Muscle layer of duodenum (tissue), 2 donors: ENCODE measurements around the gene TCF20.

Source experiments
- H3K27ac ChIP-seq: one replicate; pipeline ENCODE4 v1.7.0; 2013; ENCODE audit warnings: mild to moderate bottlenecking, low read length
- H3K27me3 ChIP-seq: one replicate; pipeline ENCODE4 v1.7.0; 2013; ENCODE audit warnings: low read depth, mild to moderate bottlenecking, control low read depth, low read length
- H3K36me3 ChIP-seq, 2 donors: one replicate each; pipeline ENCODE4 v1.7.0; 2013; ENCODE audit warnings: low read length in 2 of 2, control low read depth in 1 of 2, mild to moderate bottlenecking in 1 of 2; ENCODE audit not compliant: insufficient read depth in 2 of 2, control insufficient read depth in 1 of 2
- H3K4me1 ChIP-seq, 2 donors: one replicate each; pipeline ENCODE4 v1.7.0; 2013; ENCODE audit warnings: low read length in 2 of 2, mild to moderate bottlenecking in 2 of 2, control low read depth in 1 of 2, moderate library complexity in 1 of 2; ENCODE audit not compliant: insufficient read depth in 2 of 2, control insufficient read depth in 1 of 2
- H3K4me3 ChIP-seq, 2 donors: one replicate each; pipeline ENCODE4 v1.7.0; 2013; ENCODE audit warnings: low read length in 2 of 2, low read depth in 1 of 2, mild to moderate bottlenecking in 1 of 2
- H3K9me3 ChIP-seq, 2 donors: one replicate each; pipeline ENCODE4 v1.7.0; 2013; ENCODE audit warnings: low read length in 2 of 2, control low read depth in 1 of 2, mild to moderate bottlenecking in 1 of 2; ENCODE audit not compliant: control insufficient read depth in 1 of 2
- donor health status: healthy.

The TCF20 gene

DNA sequence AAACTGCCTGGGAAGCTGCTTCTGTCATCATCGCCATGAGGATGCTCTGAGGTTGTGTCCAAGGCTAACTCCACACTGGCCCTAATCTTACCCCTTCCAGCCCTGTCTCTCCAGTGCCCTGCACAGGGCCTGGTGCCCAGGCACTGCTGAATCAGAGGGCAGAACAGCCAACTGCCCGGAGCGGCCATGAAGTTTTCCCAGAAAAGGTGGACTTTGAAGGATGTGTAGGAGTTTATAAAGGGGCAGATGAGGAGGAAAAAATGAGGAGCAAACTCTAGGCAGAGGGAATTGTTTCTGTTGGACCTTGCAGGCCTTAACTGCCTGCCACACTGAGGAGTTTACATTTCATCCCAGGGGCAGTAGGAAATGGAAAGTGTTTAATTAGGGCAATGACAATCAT is 39.4 kb upstream of the TCF20 start:
- no peaks in the 10 kb centered on the region for H3K27me3 ChIP-seq
- no peak overlapping the region for H3K4me3 ChIP-seq
- H3K4me1 ChIP-seq: peaks cover 4 to 10% of the 10 kb centered on the region in 2 donors
- no peak overlapping the region for H3K27ac ChIP-seq
- no peaks in the 10 kb centered on the region for H3K36me3 ChIP-seq
- H3K9me3 ChIP-seq: no peaks in the 10 kb centered on the region

DNA sequence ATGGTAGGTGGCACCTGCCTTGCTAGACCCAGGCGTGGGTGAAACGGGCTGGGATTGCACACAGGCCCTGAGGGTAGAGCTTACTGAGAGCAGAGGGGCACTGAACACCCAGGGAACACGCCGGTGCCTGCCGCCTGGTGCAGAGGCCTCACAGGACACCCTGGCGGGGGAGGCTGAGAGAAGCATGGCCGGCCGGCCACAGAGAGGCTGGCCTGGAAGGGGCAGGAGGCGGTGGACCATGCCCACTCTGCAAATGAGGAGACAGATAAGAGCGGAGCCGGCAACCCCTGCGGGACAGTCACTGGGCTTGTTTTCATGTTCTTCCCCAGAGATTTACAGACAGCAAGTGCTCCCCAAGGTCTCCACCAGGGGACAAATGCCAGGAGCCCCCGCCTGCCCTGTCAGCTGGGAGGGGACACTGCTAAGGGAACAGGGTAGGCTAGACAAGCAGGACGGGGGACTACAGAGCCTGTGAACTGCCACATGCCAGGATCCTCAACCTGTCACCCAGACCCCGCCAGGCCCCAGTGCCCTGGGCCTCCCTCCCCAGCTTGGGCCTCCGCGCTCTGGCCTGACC is 38.5 kb upstream of the TCF20 start:
- no peaks in the 10 kb centered on the region for H3K9me3 ChIP-seq
- peaks cover 1 to 3% of the 10 kb centered on the region in 2 donors for H3K4me1 ChIP-seq

DNA sequence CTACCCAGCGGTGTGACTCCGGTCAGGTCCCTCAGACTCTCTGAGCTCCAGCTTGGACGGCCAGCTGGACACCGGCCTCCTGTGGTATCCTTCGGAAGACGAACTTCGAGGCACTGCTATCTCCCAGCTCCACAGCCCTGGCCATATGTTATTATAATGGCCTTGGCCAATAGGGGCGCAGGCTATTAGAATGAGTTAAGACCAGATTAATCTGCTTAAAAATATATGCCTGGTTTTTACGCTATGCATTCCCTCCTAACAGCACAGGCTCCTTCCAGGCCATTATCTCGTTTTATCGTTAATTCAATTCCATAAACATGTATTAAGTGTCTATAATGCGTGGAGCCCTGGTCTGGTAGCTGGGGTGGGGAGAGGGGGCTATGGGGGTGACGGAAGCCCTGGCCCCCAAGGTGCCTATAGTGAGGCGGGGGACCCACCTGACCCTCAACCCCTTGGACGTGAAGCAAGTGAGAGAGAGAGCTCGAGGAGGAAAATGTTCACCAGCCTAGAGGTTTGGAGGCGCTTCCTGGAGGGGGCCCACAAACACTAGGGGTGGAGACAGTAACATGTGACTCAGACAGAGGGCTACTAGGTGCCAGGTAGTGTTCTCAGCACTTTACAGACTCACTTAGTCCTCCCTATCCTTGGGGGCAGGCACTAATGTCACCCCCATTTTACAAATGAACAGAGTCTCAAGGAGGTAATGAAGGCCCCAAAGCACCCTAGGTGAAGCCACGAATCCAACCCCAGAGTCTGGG is 37.5 kb upstream of the TCF20 start:
- Histone ChIP-seq H3K4me3 (no peak overlapping the region), H3K9me3 (no peaks in the 10 kb centered on the region), H3K36me3 (no peaks in the 10 kb centered on the region), H3K27me3 (no peaks in the 10 kb centered on the region), H3K27ac (no peak overlapping the region), H3K4me1 (no peaks in the 10 kb centered on the region)

More for the DNA sequence above, 38.5 kb upstream of the TCF20 start:
- Histone ChIP-seq H3K27ac (no peak overlapping the region), H3K27me3 (no peaks in the 10 kb centered on the region), H3K4me3 (no peak overlapping the region), H3K36me3 (no peaks in the 10 kb centered on the region)

DNA sequence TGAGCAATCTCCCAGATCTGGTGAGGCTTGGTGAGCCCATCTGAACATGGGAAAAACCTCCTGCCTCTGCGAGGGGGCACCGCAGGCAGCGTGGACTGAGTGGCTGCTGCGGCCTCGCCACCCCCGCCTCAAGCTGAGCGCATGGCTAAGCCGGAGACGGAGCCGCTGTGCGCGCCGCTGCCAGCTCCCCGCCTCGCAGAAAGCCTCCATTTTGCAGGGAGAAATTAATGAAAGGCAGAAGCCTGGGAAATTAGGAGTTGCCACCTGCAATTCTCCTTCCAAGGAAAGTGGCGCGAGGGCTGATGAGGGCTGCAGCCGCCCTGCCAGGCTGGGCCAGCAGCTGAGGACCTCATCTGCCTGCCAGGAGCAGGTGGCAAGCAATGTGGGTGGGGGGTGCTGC is 35.6 kb upstream of the TCF20 start:
- Histone ChIP-seq H3K4me3 (no peak overlapping the region), H3K9me3 (no peaks in the 10 kb centered on the region), H3K4me1 (peaks cover 6% of the 10 kb centered on the region in 2 donors), H3K36me3 (no peaks in the 10 kb centered on the region), H3K27ac (no peak overlapping the region), H3K27me3 (no peaks in the 10 kb centered on the region)

DNA sequence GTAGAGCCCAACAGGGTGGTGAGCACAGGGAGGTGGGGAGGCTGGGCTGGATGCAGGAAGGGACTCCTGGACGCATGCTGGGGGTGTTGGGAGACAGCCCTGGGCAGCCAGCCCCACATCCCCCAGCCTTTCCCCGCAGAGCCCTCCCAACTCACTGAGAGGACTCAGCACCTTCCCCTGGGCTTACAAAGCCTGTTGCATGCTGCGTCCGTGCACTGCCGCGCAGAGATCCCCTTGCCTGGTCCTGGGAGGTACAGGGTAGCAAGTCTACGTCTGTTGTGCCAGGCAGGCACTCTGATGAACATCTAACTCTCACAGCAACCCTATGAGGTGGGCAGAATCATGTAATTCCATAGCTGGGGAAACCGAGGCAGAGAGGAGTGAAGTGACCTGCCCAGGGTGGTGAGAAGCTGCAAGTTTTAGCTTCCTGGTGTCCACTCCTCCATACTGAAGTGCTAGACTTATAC is 33.9 kb upstream of the TCF20 start:
- Histone ChIP-seq H3K4me3 (no peak overlapping the region), H3K27me3 (no peaks in the 10 kb centered on the region), H3K27ac (no peak overlapping the region), H3K36me3 (no peaks in the 10 kb centered on the region), H3K4me1 (peaks cover 16 to 21% of the 10 kb centered on the region in 2 donors), H3K9me3 (no peaks in the 10 kb centered on the region)

DNA sequence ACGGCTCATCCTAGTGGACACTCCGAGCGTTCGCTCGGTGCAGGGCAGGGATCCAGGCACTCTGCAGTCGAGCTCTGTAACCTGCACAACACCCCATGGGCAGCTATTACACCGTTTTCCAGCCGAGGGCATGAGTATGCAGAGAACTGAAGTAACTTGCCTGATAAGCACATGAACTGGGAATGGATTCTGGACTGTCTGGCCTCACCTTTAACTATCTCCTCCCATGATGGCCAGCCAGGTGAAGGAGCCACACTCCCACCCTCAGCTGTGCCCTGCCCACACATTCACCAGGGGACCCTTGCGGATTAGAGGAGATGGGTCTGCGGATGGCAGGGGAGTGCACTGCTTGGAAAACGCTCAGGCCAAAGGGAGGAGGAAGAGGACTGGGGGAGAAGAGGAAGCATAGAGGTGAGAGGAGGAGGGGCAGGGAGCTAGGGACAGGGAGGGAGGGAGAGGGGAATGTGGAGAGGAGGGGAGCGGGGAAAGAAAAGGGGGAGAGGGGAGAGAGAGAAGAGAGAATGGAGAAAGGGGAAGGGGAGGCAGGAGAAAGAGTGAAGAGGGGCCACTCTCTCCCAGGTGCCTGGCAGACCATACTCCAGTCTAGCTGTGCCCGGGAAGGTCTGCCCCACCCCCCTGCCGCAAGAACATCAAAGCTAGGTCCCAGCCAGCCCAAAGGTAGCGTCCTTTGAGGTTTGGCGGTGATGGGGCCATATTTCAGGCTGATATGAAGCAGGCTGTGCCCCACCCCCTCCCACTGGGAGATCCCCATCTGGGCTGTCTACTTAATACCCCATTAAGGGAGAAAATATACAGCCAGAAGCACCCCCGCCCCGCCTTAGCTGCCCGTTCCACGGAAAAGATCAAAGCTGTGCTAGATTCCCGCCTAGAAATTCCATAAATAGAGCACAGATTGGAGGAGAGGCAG is 33.2 kb upstream of the TCF20 start:
- H3K4me3 ChIP-seq: no peak overlapping the region
- H3K9me3 ChIP-seq: no peaks in the 10 kb centered on the region
- H3K36me3 ChIP-seq: no peaks in the 10 kb centered on the region
- H3K4me1 ChIP-seq: peaks cover 16 to 23% of the 10 kb centered on the region in 2 donors
- H3K27ac ChIP-seq: no peak overlapping the region
- no peaks in the 10 kb centered on the region for H3K27me3 ChIP-seq

DNA sequence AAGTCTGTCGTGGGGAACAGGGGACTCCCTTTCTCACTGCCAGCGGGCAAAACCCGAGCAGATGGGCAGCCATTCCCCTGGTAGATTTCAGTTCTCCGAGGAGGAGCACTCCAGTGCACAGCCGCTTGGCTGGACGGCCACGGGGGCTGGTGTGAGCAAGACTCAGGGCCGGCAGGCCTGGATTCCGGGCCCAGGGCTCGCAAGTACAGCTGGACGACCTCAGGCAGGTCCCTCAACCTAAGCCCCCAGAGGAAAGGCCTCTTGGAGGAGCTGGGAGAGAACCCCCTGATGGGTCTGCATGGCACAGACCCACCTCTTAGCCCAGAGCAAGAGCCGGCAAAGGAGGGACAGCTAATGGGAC is 31.3 kb upstream of the TCF20 start:
- Histone ChIP-seq H3K36me3 (no peaks in the 10 kb centered on the region), H3K27ac (no peak overlapping the region), H3K4me3 (no peak overlapping the region), H3K4me1 (peaks cover 16 to 23% of the 10 kb centered on the region in 2 donors), H3K9me3 (no peaks in the 10 kb centered on the region), H3K27me3 (no peaks in the 10 kb centered on the region)

DNA sequence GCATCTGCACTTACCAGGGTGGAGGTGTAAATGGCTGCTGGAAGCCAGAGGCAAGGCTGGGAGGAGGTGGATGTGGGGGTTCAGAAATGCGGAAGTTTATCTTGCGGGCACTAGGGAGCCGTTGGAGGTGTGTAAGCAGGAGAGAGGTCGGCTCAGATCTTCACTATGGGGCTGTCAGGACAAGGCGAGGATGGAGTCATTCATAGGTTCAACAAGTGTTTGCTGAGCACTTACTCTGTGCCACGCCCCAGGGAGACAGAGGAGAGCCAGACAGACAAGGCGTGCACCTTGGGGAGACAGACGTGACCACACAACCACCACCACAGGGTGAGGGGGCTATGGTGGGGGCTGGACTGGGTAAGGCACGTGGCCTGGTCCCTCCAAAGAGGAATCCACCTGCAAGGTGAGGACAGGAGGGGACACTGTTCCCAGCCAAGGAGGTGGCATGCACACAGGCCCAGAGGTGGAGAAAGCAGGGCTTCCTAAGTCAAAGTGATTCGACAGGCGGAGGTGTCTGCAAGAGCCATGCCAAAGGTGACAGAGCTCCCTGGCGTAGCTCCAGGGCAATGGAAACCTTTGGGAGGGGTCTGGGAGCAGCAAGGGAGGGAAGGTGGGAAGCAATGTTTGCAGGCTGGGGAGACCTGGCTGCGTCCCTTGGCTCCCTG is 30.8 kb upstream of the TCF20 start:
- Histone ChIP-seq H3K4me3 (no peak overlapping the region), H3K4me1 (peaks cover 16 to 28% of the 10 kb centered on the region in 2 donors), H3K27ac (no peak overlapping the region), H3K9me3 (no peaks in the 10 kb centered on the region), H3K36me3 (no peaks in the 10 kb centered on the region), H3K27me3 (no peaks in the 10 kb centered on the region)

DNA sequence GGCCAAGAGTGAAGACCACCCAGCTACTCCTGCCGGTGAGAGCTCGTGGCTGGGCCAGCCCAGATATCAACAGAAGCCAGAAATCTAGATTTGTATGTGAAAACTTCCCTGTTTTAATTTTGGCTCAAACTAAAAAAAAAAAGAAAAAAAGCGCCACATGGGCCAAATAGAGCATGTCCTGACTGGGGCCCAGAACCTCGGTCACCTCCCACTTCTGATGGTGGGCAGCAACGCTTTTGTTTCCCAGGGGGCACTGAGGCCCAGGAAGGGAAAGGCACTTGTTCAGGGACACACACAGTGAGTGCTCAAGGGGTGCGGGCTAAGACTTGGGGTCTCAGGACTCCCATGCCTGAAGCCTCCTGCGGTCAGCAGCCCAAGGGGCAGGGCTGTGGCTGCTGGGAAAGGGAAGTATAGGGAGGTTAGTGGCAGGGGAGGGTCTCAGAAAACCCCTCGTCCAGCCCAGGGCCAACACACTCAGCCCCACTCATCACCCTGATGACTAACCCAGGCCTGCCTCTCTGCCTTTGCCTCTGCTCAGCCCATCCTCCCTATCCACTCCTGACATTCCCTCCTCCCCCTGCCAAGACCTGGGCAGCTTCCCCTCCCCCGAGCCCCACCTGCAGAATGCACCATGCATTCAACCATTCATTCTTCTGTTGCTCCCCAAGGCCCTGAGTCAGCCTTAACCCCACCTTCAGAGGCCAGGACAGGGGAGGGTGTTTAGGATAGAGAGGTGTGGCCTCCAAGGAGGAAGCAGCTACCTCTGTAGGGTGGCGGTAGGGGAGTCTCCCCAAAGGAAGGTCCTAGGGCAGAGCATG is 30.0 kb upstream of the TCF20 start:
- Histone ChIP-seq H3K4me1 (peaks cover 16 to 30% of the 10 kb centered on the region in 2 donors), H3K36me3 (no peaks in the 10 kb centered on the region), H3K4me3 (no peak overlapping the region), H3K27me3 (no peaks in the 10 kb centered on the region), H3K9me3 (no peaks in the 10 kb centered on the region), H3K27ac (no peak overlapping the region)

DNA sequence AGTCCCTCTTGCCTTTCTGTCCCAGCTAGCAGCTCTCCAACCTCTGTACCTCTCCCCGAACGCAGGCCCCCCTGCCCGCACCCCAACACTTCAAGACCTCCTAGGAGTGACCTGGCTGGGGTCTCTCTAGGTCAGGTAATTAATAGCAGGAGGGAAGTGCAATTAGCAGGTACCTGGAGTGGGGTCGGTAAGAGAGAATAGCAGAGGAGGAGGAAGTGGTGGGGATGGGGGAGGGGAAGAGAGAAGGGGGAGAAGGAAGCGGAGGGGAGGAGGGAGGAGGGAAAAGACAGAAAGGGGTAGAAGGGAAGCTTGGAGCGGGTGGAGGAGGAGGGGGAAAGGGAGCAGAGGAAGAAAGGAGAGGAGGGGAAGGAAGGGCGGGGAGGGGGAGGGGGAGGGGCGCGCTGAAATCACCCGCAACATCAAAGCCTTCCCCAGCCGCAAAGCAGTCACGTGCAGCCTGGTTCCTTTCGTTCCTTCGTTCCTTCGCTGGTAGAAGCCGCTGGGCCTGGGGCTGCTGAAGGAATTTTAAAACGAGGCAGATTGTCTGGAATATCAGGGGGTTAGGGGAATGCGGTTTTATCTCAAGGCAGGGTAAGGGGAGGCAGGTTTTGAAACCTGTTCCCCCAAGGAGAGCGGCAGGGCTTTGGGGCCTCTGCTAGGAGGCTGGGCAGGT is 29.3 kb upstream of the TCF20 start:
- H3K9me3 ChIP-seq: no peaks in the 10 kb centered on the region
- no peak overlapping the region for H3K4me3 ChIP-seq
- no peaks in the 10 kb centered on the region for H3K36me3 ChIP-seq
- peaks cover 16 to 30% of the 10 kb centered on the region in 2 donors for H3K4me1 ChIP-seq
- no peaks in the 10 kb centered on the region for H3K27me3 ChIP-seq
- no peak overlapping the region for H3K27ac ChIP-seq
